Endodermal cell (in vitro differentiated cells): ENCODE measurements around the gene HYDIN. TPM values are rescaled to one million over a fixed set of nuclear protein-coding genes. Genes with fewer than 3 reads are reported as not detected.

ENCODE experiments used
- DNase-seq: peaks from one replicate; pipeline ENCODE4 v3.0.0-alpha.2; 2017
- H3K27ac ChIP-seq: 2 replicates; pipeline ENCODE4 v1.5.1; 2013; ENCODE audit warnings: mild to moderate bottlenecking, low read depth, low read length, moderate library complexity
- H3K27me3 ChIP-seq: 2 replicates; pipeline ENCODE4 v1.6.1; 2013; ENCODE audit warnings: mild to moderate bottlenecking, low read length, moderate library complexity; ENCODE audit not compliant: insufficient read depth, control insufficient read depth, poor library complexity, severe bottlenecking
- H3K36me3 ChIP-seq: 2 replicates; pipeline ENCODE4 v1.7.0; 2013; ENCODE audit warnings: mild to moderate bottlenecking, low read length, moderate library complexity; ENCODE audit not compliant: control insufficient read depth, insufficient read depth
- H3K4me1 ChIP-seq: one replicate; pipeline ENCODE4 v1.7.0; 2013; ENCODE audit warnings: low read length; ENCODE audit not compliant: control insufficient read depth, insufficient read depth
- H3K4me3 ChIP-seq: 2 replicates; pipeline ENCODE4 v1.5.1; 2013; ENCODE audit warnings: mild to moderate bottlenecking, low read length, moderate library complexity
- H3K9ac ChIP-seq: 2 replicates; pipeline ENCODE4 v1.6.1; 2013; ENCODE audit warnings: mild to moderate bottlenecking, low read length, moderate library complexity; ENCODE audit not compliant: poor library complexity, severe bottlenecking; ENCODE audit errors: extremely low read depth
- H3K9me3 ChIP-seq: 2 replicates; pipeline ENCODE4 v1.6.1; 2013; ENCODE audit warnings: mild to moderate bottlenecking, low read length, moderate library complexity; ENCODE audit not compliant: control insufficient read depth
- H3K27ac Mint-ChIP-seq: 2 replicates; pipeline ENCODE4 v1.8.0; 2020; ENCODE audit warnings: mixed read lengths
- H3K27me3 Mint-ChIP-seq: 2 replicates; pipeline ENCODE4 v1.8.0; 2021; ENCODE audit warnings: mild to moderate bottlenecking, mixed read lengths; ENCODE audit not compliant: insufficient read depth
- H3K36me3 Mint-ChIP-seq: 2 replicates; pipeline ENCODE4 v1.8.0; 2020; ENCODE audit warnings: low read depth, mixed read lengths
- H3K4me1 Mint-ChIP-seq: 2 replicates; pipeline ENCODE4 v1.8.0; 2020; ENCODE audit warnings: mixed read lengths
- H3K4me3 Mint-ChIP-seq: 2 replicates; pipeline ENCODE4 v1.8.0; 2020; ENCODE audit warnings: mild to moderate bottlenecking, moderate library complexity, mixed read lengths
- H3K9me3 Mint-ChIP-seq: 2 replicates; pipeline ENCODE4 v1.8.0; 2020; ENCODE audit warnings: mild to moderate bottlenecking, mixed read lengths
- WGBS, 2 experiments: methylation state at CpG; one replicate each; pipeline versions ENCODE4 v1.1.5 to v1.1.7; 2013; ENCODE audit warnings: missing lambda C conversion rate in 2 of 2, mixed read lengths in 1 of 2; ENCODE audit not compliant: insufficient coverage in 1 of 2, insufficient read length in 1 of 2; 5-methylcytosine and 5-hydroxymethylcytosine counted together
- total RNA-seq, 2 donors: library from RNA; stranded (reverse); fragmentation: NEBNext Ultra II Directional in 1 of 2; extraction: Animal tissue kit (Norgen Biotek cat#: 25700) in 1 of 2; gene quantifications; 2 replicates in 1 of 2; 3 replicates in 1 of 2; pipeline ENCODE4 v1.2.1, GENCODE V29; 2021
- TF ChIP-seq, protein P1 (sequence below): fragments of 200-600 bp; sonication (generic); conservative IDR thresholded peaks from 2 replicates; pipeline ENCODE4 v1.5.0; 2021; ENCODE audit warnings: antibody characterized with exemption, mild to moderate bottlenecking

The HYDIN gene
- total RNA-seq, 2 donors from 2014 or later, result 6.4 to 7.7 TPM

GRCh38 chr16:70788668-70789594 lies 441.6 kb downstream of the HYDIN start:
- Histone ChIP-seq H3K4me3 (no peak overlapping the region), H3K9me3 (no peaks in the 10 kb centered on the region), H3K4me1 (no peaks in the 10 kb centered on the region), H3K36me3 (peaks cover 24% of the 10 kb centered on the region), H3K27me3 (no peaks in the 10 kb centered on the region), H3K27ac (no peak overlapping the region), H3K9ac (no peak overlapping the region)
- H3K27me3 Mint-ChIP-seq, result no peaks in the 10 kb centered on the region
- H3K9me3 Mint-ChIP-seq, result no peaks in the 10 kb centered on the region
- peak; percentile 69 for DNase-seq
- 91 to 95% methylated on average over 16 to 18 of the region's 18 CpGs for WGBS, 2 experiments
- TF ChIP-seq, protein P1, sequence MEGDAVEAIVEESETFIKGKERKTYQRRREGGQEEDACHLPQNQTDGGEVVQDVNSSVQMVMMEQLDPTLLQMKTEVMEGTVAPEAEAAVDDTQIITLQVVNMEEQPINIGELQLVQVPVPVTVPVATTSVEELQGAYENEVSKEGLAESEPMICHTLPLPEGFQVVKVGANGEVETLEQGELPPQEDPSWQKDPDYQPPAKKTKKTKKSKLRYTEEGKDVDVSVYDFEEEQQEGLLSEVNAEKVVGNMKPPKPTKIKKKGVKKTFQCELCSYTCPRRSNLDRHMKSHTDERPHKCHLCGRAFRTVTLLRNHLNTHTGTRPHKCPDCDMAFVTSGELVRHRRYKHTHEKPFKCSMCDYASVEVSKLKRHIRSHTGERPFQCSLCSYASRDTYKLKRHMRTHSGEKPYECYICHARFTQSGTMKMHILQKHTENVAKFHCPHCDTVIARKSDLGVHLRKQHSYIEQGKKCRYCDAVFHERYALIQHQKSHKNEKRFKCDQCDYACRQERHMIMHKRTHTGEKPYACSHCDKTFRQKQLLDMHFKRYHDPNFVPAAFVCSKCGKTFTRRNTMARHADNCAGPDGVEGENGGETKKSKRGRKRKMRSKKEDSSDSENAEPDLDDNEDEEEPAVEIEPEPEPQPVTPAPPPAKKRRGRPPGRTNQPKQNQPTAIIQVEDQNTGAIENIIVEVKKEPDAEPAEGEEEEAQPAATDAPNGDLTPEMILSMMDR, result no peak
- H3K27ac Mint-ChIP-seq, result peak overlapping the region; percentile 63
- no peak overlapping the region for H3K4me3 Mint-ChIP-seq
- H3K36me3 Mint-ChIP-seq, result peaks cover 21% of the 10 kb centered on the region
- peaks cover 16% of the 10 kb centered on the region for H3K4me1 Mint-ChIP-seq

GRCh38 chr16:70786020-70786755 lies 444.3 kb downstream of the HYDIN start:
- Mint-ChIP-seq H3K27ac (no peak overlapping the region), H3K9me3 (peaks cover 5% of the 10 kb centered on the region), H3K4me3 (no peak overlapping the region), H3K4me1 (peaks cover 14% of the 10 kb centered on the region), H3K36me3 (peaks cover 48% of the 10 kb centered on the region), H3K27me3 (no peaks in the 10 kb centered on the region)
- Histone ChIP-seq H3K9ac (no peak overlapping the region), H3K36me3 (peaks cover 52% of the 10 kb centered on the region), H3K9me3 (peaks cover 5% of the 10 kb centered on the region), H3K27ac (no peak overlapping the region), H3K4me1 (no peaks in the 10 kb centered on the region), H3K4me3 (no peak overlapping the region), H3K27me3 (no peaks in the 10 kb centered on the region)
- 94 to 95% methylated on average over 14 to 19 of the region's 19 CpGs for WGBS, 2 experiments
- no peak for DNase-seq
- TF ChIP-seq, protein P1, result no peak

DNA sequence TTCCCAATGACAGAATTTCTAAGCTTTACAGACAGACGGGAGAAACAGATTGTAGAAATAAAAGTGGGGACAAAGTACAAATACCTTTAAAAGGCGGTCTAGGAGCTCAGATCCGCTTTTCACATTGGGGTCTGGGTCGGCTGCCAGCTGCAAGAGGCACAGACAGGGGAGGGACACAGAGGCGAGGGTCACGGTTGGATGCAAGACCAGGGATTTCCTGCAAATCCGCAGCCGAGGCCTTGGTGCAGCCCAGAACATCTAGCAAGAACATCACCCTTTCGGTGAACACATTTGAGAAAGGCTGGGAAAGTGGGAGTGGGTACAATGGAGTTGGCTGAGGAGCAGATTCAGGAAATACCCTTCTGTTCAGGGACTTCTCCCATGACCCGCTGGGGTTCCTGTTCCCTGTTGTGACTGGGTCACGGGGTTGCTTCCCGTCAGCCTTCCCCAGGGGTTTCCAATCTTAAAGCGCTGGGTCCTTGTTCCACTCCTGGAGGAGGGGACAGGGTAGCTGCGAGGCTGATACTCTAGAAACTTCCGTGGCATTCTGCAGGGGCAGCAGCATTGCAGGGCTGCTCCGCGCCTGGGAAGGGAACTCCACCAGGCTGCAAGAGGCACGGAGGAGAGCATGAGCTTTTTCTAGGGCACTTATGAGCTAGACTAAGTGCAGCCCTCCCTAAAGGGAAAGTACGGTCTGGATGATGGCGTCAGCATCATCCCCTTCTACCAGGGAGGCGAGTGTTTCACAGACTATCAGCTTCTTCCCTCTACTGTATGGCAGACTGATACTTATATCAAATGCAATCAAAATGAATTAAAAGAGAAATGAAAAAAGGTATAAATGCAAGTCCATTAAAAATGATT lies 445.6 kb downstream of the HYDIN start:
- peaks cover 1% of the 10 kb centered on the region for H3K4me1 Mint-ChIP-seq
- no peaks in the 10 kb centered on the region for H3K27me3 Mint-ChIP-seq
- Histone ChIP-seq H3K27me3 (no peaks in the 10 kb centered on the region), H3K36me3 (peaks cover 64% of the 10 kb centered on the region), H3K4me3 (no peak overlapping the region), H3K27ac (no peak overlapping the region), H3K9ac (no peak overlapping the region), H3K9me3 (peaks cover 8% of the 10 kb centered on the region), H3K4me1 (no peaks in the 10 kb centered on the region)
- H3K27ac Mint-ChIP-seq, result no peak overlapping the region
- H3K36me3 Mint-ChIP-seq, result peaks cover 61% of the 10 kb centered on the region
- no peak for DNase-seq
- H3K9me3 Mint-ChIP-seq, result peaks cover 5% of the 10 kb centered on the region
- H3K4me3 Mint-ChIP-seq, result no peak overlapping the region
- 93 to 95% methylated on average over 13 to 21 of the region's 21 CpGs for WGBS, 2 experiments
- TF ChIP-seq, protein P1, result no peak
